Prostate gland (tissue), 2 donors: Measurements from ENCODE around the gene LMX1B.

Source experiments
- POLR2A ChIP-seq: fragments of 450-650 bp; IDR thresholded peaks from one replicate; pipeline ENCODE4 v1.6.1; 2016; ENCODE audit warnings: antibody characterized with exemption, mild to moderate bottlenecking
- POLR2AphosphoS5 ChIP-seq: sonication (generic); formaldehyde crosslinking; IDR thresholded peaks from one replicate; pipeline ENCODE4 v1.6.1; 2017; ENCODE audit warnings: antibody characterized with exemption
- TF ChIP-seq, protein P1 (sequence below), 4 experiments: fragments of 200-600 bp in 2 of 4; fragments of 450-650 bp in 2 of 4; sonication (generic) in 2 of 4; IDR thresholded peaks; 1 replicate in 3 of 4; 2 replicates in 1 of 4; pipeline ENCODE4 v1.5.1; 2016 to 2019; ENCODE audit warnings: antibody characterized with exemption in 4 of 4, mild to moderate bottlenecking in 2 of 4, moderate library complexity in 2 of 4

- TF ChIP-seq, protein P1, sequence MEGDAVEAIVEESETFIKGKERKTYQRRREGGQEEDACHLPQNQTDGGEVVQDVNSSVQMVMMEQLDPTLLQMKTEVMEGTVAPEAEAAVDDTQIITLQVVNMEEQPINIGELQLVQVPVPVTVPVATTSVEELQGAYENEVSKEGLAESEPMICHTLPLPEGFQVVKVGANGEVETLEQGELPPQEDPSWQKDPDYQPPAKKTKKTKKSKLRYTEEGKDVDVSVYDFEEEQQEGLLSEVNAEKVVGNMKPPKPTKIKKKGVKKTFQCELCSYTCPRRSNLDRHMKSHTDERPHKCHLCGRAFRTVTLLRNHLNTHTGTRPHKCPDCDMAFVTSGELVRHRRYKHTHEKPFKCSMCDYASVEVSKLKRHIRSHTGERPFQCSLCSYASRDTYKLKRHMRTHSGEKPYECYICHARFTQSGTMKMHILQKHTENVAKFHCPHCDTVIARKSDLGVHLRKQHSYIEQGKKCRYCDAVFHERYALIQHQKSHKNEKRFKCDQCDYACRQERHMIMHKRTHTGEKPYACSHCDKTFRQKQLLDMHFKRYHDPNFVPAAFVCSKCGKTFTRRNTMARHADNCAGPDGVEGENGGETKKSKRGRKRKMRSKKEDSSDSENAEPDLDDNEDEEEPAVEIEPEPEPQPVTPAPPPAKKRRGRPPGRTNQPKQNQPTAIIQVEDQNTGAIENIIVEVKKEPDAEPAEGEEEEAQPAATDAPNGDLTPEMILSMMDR (IDR thresholded peaks at IDR 0.05), result no peak
- TF ChIP-seq POLR2A (no peak), POLR2AphosphoS5 (no peak)
Measured at GRCh38 chr9:126677188-126678084, 63.7 kb downstream of the LMX1B start.
